Measurements from ENCODE around the gene ERVW-1.
A peak's percentile ranks its signal among the peaks of the same experiment; 100 is the strongest.
"Not testable (repeated sequence)": the region's sequence is repeated elsewhere in the genome, so short reads cannot be mapped to it uniquely, and the experiment has no call there.

Gene ERVW-1

GRCh38 chr7:92473989-92474388, 3.8 kb downstream of the ERVW-1 start:
- not testable (repeated sequence) for DNase-seq (ENCODE audit: low spot score)

GRCh38 chr7:92468589-92468988, 9.2 kb downstream of the ERVW-1 start:
- not testable (repeated sequence) for DNase-seq (ENCODE audit: low spot score)

- no peak for DNase-seq (ENCODE audit: low spot score)
These were observed 11.1 kb downstream of the ERVW-1 start for GRCh38 chr7:92466682-92467081.

GRCh38 chr7:92464515-92464914, 13.2 kb downstream of the ERVW-1 start:
- DNase-seq (ENCODE audit: low spot score), result no peak

- DNase-seq (ENCODE audit: low spot score), result no peak
These were observed 15.2 kb downstream of the ERVW-1 start for GRCh38 chr7:92462560-92462959.

GRCh38 chr7:92461027-92462003, 16.4 kb downstream of the ERVW-1 start:
- DNase-seq (ENCODE audit: low spot score), result no peak

GRCh38 chr7:92460510-92460909, 17.2 kb downstream of the ERVW-1 start:
- no peak for DNase-seq (ENCODE audit: low spot score)

GRCh38 chr7:92460109-92460508, 17.6 kb downstream of the ERVW-1 start:
- DNase-seq (ENCODE audit: low spot score), result no peak

GRCh38 chr7:92456236-92456635, 21.5 kb downstream of the ERVW-1 start:
- no peak for DNase-seq (ENCODE audit: low spot score)

- no peak for DNase-seq (ENCODE audit: low spot score)
These were observed 26.1 kb downstream of the ERVW-1 start for GRCh38 chr7:92451645-92452044.

GRCh38 chr7:92448205-92448747, 29.5 kb downstream of the ERVW-1 start:
- no peak for DNase-seq (ENCODE audit: low spot score)

GRCh38 chr7:92447345-92448204, 30.2 kb downstream of the ERVW-1 start, which contains the start of gene GATAD1:
TSS of gene GATAD1 (plus strand) at chr7:92447482. CDS start at chr7:92447730, 248 bp downstream.
- peak; percentile 95 for DNase-seq (ENCODE audit: low spot score)

GRCh38 chr7:92446869-92447344, 30.8 kb downstream of the ERVW-1 start:
- no peak for DNase-seq (ENCODE audit: low spot score)

GRCh38 chr7:92442720-92443119, 35.0 kb downstream of the ERVW-1 start:
- DNase-seq (ENCODE audit: low spot score), result not testable (repeated sequence)

- no peak for DNase-seq (ENCODE audit: low spot score)
These were observed 39.7 kb downstream of the ERVW-1 start for GRCh38 chr7:92437956-92438491.

GRCh38 chr7:92436612-92437445, 40.9 kb downstream of the ERVW-1 start:
- no peak for DNase-seq (ENCODE audit: low spot score)

- DNase-seq (ENCODE audit: low spot score), result no peak
These were observed 42.2 kb downstream of the ERVW-1 start for GRCh38 chr7:92435542-92435941.

- no peak for DNase-seq (ENCODE audit: low spot score)
These were observed 44.7 kb downstream of the ERVW-1 start for GRCh38 chr7:92433019-92433418.

GRCh38 chr7:92432299-92432946, 45.3 kb downstream of the ERVW-1 start:
- no peak for DNase-seq (ENCODE audit: low spot score)

- no peak for DNase-seq (ENCODE audit: low spot score)
These were observed 50.6 kb downstream of the ERVW-1 start for GRCh38 chr7:92427193-92427592.

All from left forelimb (tissue), 1 donor.